Measurements from ENCODE around the gene ZNF513. TPM values are rescaled to one million over a fixed set of nuclear protein-coding genes. Genes with fewer than 3 reads are reported as not detected.

ZNF513 gene
- total and polyA plus RNA-seq, 5 experiments from 2014 or later, result 2.0 to 18.8 (median 6.0) TPM

DNA sequence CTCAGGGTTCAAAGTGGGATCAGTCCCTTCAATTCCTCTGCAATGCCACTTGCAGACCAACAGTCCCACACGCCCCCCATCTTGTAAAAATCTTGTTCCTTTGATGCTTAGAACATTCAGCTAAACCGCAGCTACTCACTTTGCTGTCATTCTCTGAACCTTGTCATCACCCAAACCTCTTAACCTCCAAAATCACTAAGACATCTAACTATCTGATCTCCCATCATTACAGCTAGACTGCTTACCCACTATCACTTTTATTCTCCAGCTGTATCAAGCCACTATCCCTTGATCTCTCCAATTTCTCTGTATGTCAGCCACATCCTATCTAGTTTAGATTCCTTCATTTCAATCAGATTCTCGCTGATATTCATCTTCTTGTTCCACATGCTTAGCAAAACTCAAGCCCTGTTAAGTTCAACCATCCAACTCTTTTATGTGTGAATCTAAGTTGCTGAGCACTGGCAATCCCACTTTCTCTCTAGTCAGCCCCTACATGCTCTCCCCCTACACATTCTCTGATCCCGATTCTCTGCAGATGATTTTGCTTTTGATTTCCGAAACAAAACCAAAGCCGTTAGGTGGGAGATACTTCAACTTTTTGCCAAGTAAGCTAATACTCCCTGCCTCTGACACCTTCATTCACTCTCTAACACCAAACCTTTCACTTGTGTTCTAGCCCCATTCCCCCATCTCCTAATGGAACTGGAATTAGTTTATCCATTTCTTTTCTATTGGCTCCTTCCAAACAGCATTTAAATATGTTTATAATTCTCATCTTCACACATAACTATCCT lies 28.5 kb downstream of the ZNF513 start:
- Mint-ChIP-seq H3K36me3 (peaks cover 0 to 22% (median 0%) of the 10 kb centered on the region in 3 donors), H3K4me1 (peaks cover 24 to 74% (median 64%) of the 10 kb centered on the region in 4 donors), H3K27me3 (no peaks in the 10 kb centered on the region), H3K27ac (peak overlapping the region; percentile 7 to 85 (median 64)), H3K9me3 (no peaks in the 10 kb centered on the region), H3K4me3 (peak overlapping the region in 9 of 10 donors; percentile 12 to 59 (median 31))
- peak in 1 of 2 donors; percentile 36 for ATAC-seq
- POLR2A ChIA-PET, result interaction anchor here (0.6 to 1.7 kb wide), 5 partner anchors 14 to 77 kb away, joined by 3 to 5 read pairs (median 3); partner anchors contain the start of genes MPV17 and NRBP1
- DNase-seq, result peak in 4 of 10 donors; percentile 21 to 64 (median 46)

DNA sequence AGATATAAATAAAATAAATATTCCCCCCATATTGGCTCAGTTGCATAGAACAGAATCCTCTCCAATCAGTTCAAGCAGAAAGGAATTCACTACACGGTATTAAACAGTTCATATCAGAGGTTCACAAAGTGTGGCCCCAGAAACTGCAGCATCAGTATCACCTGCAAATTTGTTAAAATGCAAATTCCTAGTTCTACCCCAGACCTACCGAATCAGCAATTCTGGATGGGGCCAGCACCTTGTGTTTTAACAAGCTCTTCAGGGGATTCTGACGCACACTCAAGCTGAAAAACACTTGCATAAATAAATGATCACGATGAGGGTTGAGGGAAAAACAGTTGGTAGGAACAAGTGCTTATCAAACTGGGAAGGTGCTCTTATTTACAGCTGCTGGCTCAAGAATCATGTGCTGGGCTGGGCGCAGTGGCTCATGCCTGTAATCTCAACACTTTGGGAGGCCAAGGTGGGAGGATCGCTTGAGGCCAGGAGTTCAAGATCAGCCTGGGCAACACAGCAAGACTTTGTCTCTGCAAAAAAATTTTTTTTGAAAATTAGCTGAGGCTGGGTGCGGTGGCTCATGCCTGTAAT lies 30.3 kb downstream of the ZNF513 start:
- Mint-ChIP-seq H3K27me3 (no peaks in the 10 kb centered on the region), H3K9me3 (no peaks in the 10 kb centered on the region), H3K27ac (no peak overlapping the region), H3K36me3 (peaks cover 0 to 29% (median 0%) of the 10 kb centered on the region in 3 donors), H3K4me1 (peaks cover 23 to 67% (median 57%) of the 10 kb centered on the region in 4 donors), H3K4me3 (peak overlapping the region in 1 of 10 donors; percentile 34)
- ATAC-seq (no peak), DNase-seq (no peak)
- POLR2A ChIA-PET, result interaction anchor here (0.7 kb wide), 1 partner anchor 78 kb away, joined by 3 read pairs; no protein-coding TSS in a partner anchor

DNA sequence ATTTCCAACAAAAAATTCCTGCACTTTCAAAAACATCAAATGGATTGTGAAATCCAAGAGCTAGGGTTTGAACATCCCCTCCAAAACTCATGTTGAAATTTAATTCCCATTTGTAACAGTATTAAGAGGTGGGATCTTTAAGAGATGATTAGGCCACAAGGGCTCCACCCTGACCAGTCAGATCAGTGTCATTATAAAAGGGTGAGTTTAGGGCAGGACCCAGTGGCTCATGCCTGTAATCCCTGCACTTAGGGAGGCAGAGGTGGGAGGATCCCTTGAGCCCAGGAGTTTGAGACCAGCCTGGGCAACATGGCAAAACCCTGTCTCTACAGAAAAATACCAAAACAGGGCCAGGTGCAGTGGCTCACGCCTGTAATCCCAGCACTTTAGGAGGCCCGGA lies 32.9 kb downstream of the ZNF513 start:
- POLR2A ChIA-PET, result no interaction called here
- Mint-ChIP-seq H3K36me3 (peaks cover 0 to 36% (median 0%) of the 10 kb centered on the region in 3 donors), H3K4me1 (peaks cover 23 to 51% (median 39%) of the 10 kb centered on the region in 4 donors)

DNA sequence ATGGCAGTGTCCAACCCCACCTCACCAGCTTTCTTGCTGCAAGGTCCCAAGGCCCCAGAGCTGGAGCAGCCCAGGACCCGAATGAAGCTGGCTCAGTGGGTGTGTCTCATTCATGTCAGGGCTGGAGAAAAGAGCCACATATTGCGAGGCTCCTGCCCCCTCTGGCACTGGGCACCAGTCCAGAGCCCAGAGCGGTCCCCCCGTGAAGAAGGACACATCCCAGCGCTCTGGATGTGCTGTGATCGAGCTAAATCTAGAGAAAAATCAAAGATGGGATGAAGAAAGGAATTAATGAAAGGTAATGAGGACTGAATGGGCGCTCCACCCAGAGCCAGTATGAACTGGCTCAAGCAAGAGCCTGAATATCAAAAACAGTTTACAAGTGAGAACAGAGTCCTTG lies 44.4 kb downstream of the ZNF513 start:
- POLR2A ChIA-PET, result interaction anchor here (1.1 kb wide), 1 partner anchor 12 kb away, joined by 4 read pairs; no protein-coding TSS in a partner anchor
- ATAC-seq, result no peak
- H3K27ac Mint-ChIP-seq, result no peak overlapping the region
- no peaks in the 10 kb centered on the region for H3K27me3 Mint-ChIP-seq
- no peak overlapping the region for H3K4me3 Mint-ChIP-seq
- H3K9me3 Mint-ChIP-seq, result no peaks in the 10 kb centered on the region
- peaks cover 0 to 82% (median 26%) of the 10 kb centered on the region in 3 donors for H3K36me3 Mint-ChIP-seq
- DNase-seq, result no peak
- H3K4me1 Mint-ChIP-seq, result peaks cover 0 to 5% (median 2%) of the 10 kb centered on the region in 4 donors

More for the DNA sequence above, 32.9 kb downstream of the ZNF513 start:
- Mint-ChIP-seq H3K9me3 (no peaks in the 10 kb centered on the region), H3K4me3 (no peak overlapping the region), H3K27ac (no peak overlapping the region), H3K27me3 (no peaks in the 10 kb centered on the region)
- no peak for DNase-seq
- ATAC-seq, result no peak

DNA sequence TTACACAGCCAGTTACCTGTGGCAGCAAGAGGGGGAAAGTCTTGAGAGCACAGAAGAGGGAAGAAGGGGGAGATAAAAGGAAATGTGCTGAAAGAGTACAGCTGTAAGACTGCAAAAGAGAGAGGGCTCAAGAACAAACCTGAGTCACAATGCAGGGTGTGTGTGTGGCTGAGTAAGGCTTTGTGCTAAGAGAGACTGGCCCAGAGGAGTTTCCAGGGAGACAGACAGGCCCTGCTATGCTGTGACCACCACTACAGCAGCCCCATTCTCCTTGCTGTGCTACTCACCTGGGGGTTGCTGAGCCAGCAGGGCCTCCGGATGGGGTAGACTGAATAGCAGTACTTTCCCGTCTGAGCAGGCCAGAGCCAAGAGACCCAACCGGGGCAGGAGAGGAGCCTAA lies 45.2 kb downstream of the ZNF513 start:
- Mint-ChIP-seq H3K27ac (peak overlapping the region in 4 of 10 donors; percentile 8 to 88 (median 50)), H3K36me3 (peaks cover 0 to 81% (median 22%) of the 10 kb centered on the region in 3 donors), H3K4me3 (no peak overlapping the region), H3K9me3 (no peaks in the 10 kb centered on the region), H3K27me3 (no peaks in the 10 kb centered on the region), H3K4me1 (peaks cover 0 to 5% (median under 1%) of the 10 kb centered on the region in 4 donors)
- no peak for DNase-seq
- ATAC-seq, result no peak
- POLR2A ChIA-PET, result no interaction called here

Other genes with a start within 250 kb of the ZNF513 start
- gene PREB, start 246.1 kb downstream of the ZNF513 start, total RNA-seq, result 10 to 100 TPM; 35.9 to 43.3 TPM
- gene PREB, start 246.1 kb downstream of the ZNF513 start, polyA plus RNA-seq, result 10 to 100 TPM; 40.6 to 58.4 (median 51.1) TPM
- gene PRR30, start 241.3 kb downstream of the ZNF513 start, total RNA-seq, result not detected
- not detected for gene PRR30, start 241.3 kb downstream of the ZNF513 start, polyA plus RNA-seq
- not detected for gene TCF23, start 231.7 kb downstream of the ZNF513 start, total RNA-seq
- gene TCF23, start 231.7 kb downstream of the ZNF513 start, polyA plus RNA-seq, result not detected
- gene ATRAID, start 168.7 kb downstream of the ZNF513 start, total RNA-seq, result 100 to 1,000 TPM; 105 TPM
- 100 to 1,000 TPM; 299 to 388 (median 360) TPM for gene ATRAID, start 168.7 kb downstream of the ZNF513 start, polyA plus RNA-seq
- gene SLC5A6, start 168.5 kb downstream of the ZNF513 start, total RNA-seq, result 10 to 100 TPM; 39.1 to 39.5 TPM
- 10 to 100 TPM; 14.3 to 17.8 (median 17.2) TPM for gene SLC5A6, start 168.5 kb downstream of the ZNF513 start, polyA plus RNA-seq
- 10 to 100 TPM; 52.8 to 59.7 TPM for gene CAD, start 163.4 kb downstream of the ZNF513 start, total RNA-seq
- gene CAD, start 163.4 kb downstream of the ZNF513 start, polyA plus RNA-seq, result 10 to 100 TPM; 18.0 to 31.9 (median 27.7) TPM
- gene SLC30A3, start 117.7 kb downstream of the ZNF513 start, total RNA-seq, result not detected
- under 1 TPM in 1 of 3 donors, not detected in 2; 0.13 TPM for gene SLC30A3, start 117.7 kb downstream of the ZNF513 start, polyA plus RNA-seq
- not detected for gene DNAJC5G, start 105.3 kb downstream of the ZNF513 start, total RNA-seq
- not detected for gene DNAJC5G, start 105.3 kb downstream of the ZNF513 start, polyA plus RNA-seq
- under 1 TPM in 1 of 2 experiments, not detected in 1; 0.19 TPM for gene TRIM54, start 98.3 kb downstream of the ZNF513 start, total RNA-seq
- gene TRIM54, start 98.3 kb downstream of the ZNF513 start, polyA plus RNA-seq, result not detected
- gene UCN, start 72.3 kb downstream of the ZNF513 start, total RNA-seq, result 1 to 10 TPM; 5.9 to 6.9 TPM
- gene UCN, start 72.3 kb downstream of the ZNF513 start, polyA plus RNA-seq, result 1 to 10 TPM in 2 of 3 donors, under 1 TPM in 1; 0.54 to 1.3 (median 1.2) TPM
- gene MPV17, start 57.6 kb downstream of the ZNF513 start, total RNA-seq, result 100 to 1,000 TPM; 109 to 111 TPM
- gene MPV17, start 57.6 kb downstream of the ZNF513 start, polyA plus RNA-seq, result 100 to 1,000 TPM; 110 to 135 (median 124) TPM
- 100 to 1,000 TPM in 1 of 2 experiments, 10 to 100 TPM in 1; 96.5 to 105 TPM for gene GTF3C2, start 24.0 kb downstream of the ZNF513 start, total RNA-seq
- 10 to 100 TPM; 26.2 to 46.1 (median 31.3) TPM for gene GTF3C2, start 24.0 kb downstream of the ZNF513 start, polyA plus RNA-seq
- gene EIF2B4, start 10.4 kb downstream of the ZNF513 start, total RNA-seq, result 10 to 100 TPM; 54.9 to 55.5 TPM
- 10 to 100 TPM; 26.4 to 41.2 (median 30.0) TPM for gene EIF2B4, start 10.4 kb downstream of the ZNF513 start, polyA plus RNA-seq
- gene SNX17, start 10.1 kb downstream of the ZNF513 start, total RNA-seq, result 100 to 1,000 TPM; 121 to 122 TPM
- 100 to 1,000 TPM; 200 to 217 (median 215) TPM for gene SNX17, start 10.1 kb downstream of the ZNF513 start, polyA plus RNA-seq
- 10 to 100 TPM; 46.3 to 48.4 TPM for gene PPM1G, start 28.9 kb upstream of the ZNF513 start, total RNA-seq
- 10 to 100 TPM; 57.1 to 85.2 (median 66.1) TPM for gene PPM1G, start 28.9 kb upstream of the ZNF513 start, polyA plus RNA-seq
- 100 to 1,000 TPM; 118 TPM for gene NRBP1, start 47.9 kb upstream of the ZNF513 start, total RNA-seq
- gene NRBP1, start 47.9 kb upstream of the ZNF513 start, polyA plus RNA-seq, result 100 to 1,000 TPM in 1 of 3 donors, 10 to 100 TPM in 2; 73.4 to 107 (median 78.8) TPM
- gene KRTCAP3, start 61.6 kb upstream of the ZNF513 start, total RNA-seq, result 10 to 100 TPM; 20.9 to 23.7 TPM
- gene KRTCAP3, start 61.6 kb upstream of the ZNF513 start, polyA plus RNA-seq, result 1 to 10 TPM; 3.1 to 3.9 (median 3.6) TPM
- 10 to 100 TPM; 32.2 to 40.6 TPM for gene IFT172, start 109.0 kb upstream of the ZNF513 start, total RNA-seq
- gene IFT172, start 109.0 kb upstream of the ZNF513 start, polyA plus RNA-seq, result 1 to 10 TPM; 1.1 to 4.9 (median 3.4) TPM
- gene FNDC4, start 114.5 kb upstream of the ZNF513 start, total RNA-seq, result not detected
- gene FNDC4, start 114.5 kb upstream of the ZNF513 start, polyA plus RNA-seq, result under 1 TPM in 2 of 3 donors, not detected in 1; 0.09 to 0.15 TPM
- not detected for gene GCKR, start 116.1 kb upstream of the ZNF513 start, total RNA-seq
- gene GCKR, start 116.1 kb upstream of the ZNF513 start, polyA plus RNA-seq, result not detected
- gene ZNF512, start 202.3 kb upstream of the ZNF513 start, total RNA-seq, result 10 to 100 TPM; 68.1 to 73.5 TPM
- 10 to 100 TPM; 35.3 to 58.9 (median 50.1) TPM for gene ZNF512, start 202.3 kb upstream of the ZNF513 start, polyA plus RNA-seq
- 1 to 10 TPM; 1.6 to 1.8 TPM for gene CCDC121, start 248.3 kb upstream of the ZNF513 start, total RNA-seq
- 1 to 10 TPM in 1 of 3 donors, under 1 TPM in 2; 0.38 to 1.8 (median 0.99) TPM for gene CCDC121, start 248.3 kb upstream of the ZNF513 start, polyA plus RNA-seq
- 10 to 100 TPM; 26.4 to 27.1 TPM for gene GPN1, start 248.3 kb upstream of the ZNF513 start, total RNA-seq
- gene GPN1, start 248.3 kb upstream of the ZNF513 start, polyA plus RNA-seq, result 10 to 100 TPM; 57.1 to 70.4 (median 61.3) TPM